Cardiac atrium fibroblast (primary cell): Measurements from ENCODE around the gene MPIG6B. TPM values are rescaled to one million over a fixed set of nuclear protein-coding genes. Genes with fewer than 3 reads are reported as not detected.

Source experiments
- total RNA-seq: library from RNA; depleted of rRNA; stranded (reverse); fragments of >200 nt; gene quantifications from 2 replicates; pipeline ENCODE4 v1.2.3, GENCODE V29; 2015

Gene MPIG6B
- not detected in 2 replicates for total RNA-seq

GRCh38 chr6:31723245-31723979 is at the start of gene MPIG6B:
TSS of gene MPIG6B (plus strand) at chr6:31723373. CDS start at chr6:31723384, 11 bp downstream.

DNA sequence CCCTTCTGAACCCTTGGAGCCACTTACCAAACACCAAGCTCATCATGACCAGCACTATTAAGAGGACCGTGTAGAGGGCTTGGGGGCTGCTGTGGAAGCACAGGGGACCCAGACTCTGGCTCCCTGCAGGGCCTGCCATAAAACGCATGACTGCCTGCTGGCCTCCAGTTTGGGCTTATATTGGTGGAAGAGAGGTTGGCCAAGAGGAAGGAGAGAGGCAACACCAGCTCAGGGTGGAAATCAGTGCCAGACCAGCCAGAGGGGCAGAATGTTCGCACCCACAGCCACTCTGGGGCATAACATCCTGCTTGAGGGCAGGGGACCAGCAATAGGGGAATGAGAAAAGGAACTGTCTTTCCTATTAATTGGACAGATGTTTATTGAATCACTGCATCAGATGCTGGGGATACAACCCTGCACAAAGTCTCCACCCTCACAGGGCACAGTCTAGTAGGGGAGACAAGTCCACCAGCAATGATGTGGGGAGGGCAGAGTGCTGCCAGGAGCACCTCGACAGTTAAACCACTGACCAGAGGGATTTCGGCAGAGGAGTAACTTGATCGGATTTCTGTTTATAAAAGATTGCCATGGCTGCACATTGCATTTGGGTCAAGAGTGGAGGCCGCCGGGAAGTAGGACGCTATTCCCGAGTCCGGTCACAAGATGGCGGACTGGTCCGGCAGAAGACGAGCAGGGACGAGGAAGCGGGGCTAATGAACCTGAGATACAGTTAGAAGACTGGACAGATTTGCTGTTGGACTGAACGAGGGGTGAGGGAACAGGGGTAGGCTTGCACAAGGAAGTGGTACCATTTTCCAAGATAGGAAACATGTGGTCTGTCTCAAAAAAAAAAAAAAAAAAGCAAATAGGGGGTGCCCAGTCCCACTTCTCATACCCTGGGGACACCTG is 42.7 kb upstream of the MPIG6B start, which contains the start of gene LY6G5C:
TSS of gene LY6G5C (minus strand) at position 842 of the 909 bp plus-strand sequence. CDS start at position 148, 694 bp downstream.

GRCh38 chr6:31702819-31703716 is 20.1 kb upstream of the MPIG6B start, which contains the start of gene ABHD16A:
TSS of gene ABHD16A (minus strand) at chr6:31703324. CDS start at chr6:31703281, 43 bp downstream.

GRCh38 chr6:31706599-31706998 is 16.6 kb upstream of the MPIG6B start, which contains the start of gene LY6G6F:
TSS of gene LY6G6F (plus strand) at chr6:31706866. CDS start at chr6:31706907, 41 bp downstream.

DNA sequence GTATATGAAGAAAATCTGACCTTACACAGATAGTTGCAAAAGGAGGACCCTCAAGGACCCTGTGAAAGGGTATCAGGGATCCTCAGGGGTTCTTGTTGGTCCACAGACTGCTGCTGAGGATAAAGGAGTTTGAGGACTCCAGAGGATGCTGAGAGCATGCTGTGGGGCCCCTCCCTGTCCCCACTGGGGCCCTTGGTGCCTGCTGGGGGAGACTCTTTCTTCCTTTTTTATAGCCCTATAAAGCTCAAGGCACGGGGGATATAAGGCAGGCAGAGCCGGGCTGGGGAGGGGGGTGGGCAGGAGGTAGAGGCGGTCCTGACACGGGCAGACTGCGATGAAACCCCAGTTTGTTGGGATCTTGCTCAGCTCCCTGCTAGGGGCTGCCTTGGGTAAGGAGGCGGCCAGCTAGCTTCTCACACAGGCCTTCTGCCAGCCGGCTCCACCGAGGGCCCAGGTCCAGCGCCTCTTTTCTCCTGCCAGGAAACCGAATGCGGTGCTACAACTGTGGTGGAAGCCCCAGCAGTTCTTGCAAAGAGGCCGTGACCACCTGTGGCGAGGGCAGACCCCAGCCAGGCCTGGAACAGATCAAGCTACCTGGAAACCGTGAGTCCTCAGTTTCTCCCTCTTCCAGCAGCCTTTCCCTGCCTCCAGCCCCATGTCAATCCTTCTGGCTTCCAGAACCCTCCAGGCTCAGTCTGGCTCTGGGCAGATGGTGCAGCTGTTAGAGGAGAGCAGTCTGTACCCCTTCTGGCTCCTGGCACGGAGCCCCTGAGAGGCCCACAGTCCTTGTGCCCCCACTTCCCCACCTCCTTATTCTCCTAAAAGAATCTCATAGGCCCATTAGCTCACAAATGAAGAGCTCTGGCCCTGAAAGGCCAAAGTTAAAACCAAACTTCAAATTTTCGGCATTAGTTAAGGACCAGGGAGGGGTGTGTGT is 7.9 kb upstream of the MPIG6B start, which contains the start of gene LY6G6D:
TSS of gene LY6G6D (plus strand) at position 327 of the 937 bp plus-strand sequence. CDS start at position 335, 8 bp downstream.

DNA sequence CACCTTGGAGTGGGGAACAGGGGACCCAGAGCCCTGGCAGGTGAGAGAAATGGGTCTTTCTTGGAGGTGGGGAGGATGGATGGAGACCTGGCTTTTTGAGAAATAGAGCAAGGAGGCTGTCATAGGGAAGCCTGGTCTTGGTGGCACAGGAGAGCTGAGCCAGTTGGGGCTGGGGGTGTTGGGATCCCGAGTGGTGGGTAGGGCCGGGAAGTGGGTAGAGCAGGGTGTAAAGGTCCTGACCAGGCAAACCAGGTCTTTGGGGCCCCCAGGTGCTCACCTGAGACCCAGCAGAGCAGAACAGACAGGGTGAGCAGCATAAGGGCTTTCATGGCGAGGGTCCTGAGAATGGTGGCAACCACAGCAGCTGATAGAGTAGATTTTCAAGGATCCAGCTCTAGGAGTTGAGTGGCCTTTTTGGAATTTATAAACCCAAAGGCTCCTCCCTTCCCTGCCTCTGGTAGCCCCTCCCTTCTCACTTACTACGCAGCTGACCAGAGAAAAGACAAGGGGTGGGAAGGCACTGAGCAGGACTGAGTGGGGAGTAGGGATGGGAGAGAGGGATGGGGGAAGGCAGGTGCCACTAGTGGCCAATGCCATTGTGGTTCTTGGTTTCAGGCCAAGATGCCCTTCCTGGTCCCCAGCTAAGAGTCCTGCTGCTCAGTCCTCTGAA is 1.7 kb upstream of the MPIG6B start, which contains the start of gene LY6G6C:
TSS of gene LY6G6C (minus strand) at position 396 of the 670 bp plus-strand sequence. CDS start at position 329, 67 bp downstream.

GRCh38 chr6:31728767-31729514 is 5.8 kb downstream of the MPIG6B start, which contains the start of gene DDAH2:
TSS of gene DDAH2 (minus strand) at chr6:31729299. CDS start at chr6:31729161, 138 bp downstream.

GRCh38 chr6:31736021-31736767 is 13.0 kb downstream of the MPIG6B start, which contains the start of gene CLIC1:
TSS of gene CLIC1 (minus strand) at chr6:31736530. CDS start at chr6:31736300, 230 bp downstream.

DNA sequence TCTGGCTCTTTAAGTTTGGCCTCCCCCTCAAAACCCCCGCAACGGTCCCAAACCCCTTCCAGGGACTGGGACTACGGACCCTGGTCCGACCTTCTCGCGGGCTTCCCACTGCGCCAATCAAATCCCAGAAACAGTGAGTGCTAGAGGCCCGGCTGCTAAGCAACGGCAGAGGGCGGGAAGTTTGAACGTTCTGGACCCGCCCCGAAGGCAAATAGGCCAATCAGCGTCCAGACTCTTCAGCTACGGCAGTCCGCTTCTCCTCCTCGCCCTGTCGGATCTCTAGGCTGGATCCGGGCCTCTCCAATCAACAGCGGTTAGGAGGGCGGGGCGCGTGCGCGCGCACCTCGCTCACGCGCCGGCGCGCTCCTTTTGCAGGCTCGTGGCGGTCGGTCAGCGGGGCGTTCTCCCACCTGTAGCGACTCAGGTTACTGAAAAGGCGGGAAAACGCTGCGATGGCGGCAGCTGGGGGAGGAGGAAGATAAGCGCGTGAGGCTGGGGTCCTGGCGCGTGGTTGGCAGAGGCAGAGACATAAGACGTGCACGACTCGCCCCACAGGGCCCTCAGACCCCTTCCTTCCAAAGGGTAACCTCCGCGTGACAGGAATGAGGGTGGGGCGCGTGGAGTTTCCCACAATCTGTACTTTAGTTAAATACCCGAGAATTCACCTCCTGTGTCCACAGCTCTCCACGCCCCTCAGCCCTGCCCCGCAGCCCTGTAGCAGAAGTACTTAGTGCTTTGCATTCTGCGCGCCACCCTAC is 16.6 kb downstream of the MPIG6B start, which contains the start of gene MSH5:
TSS of gene MSH5 (plus strand) at position 367 of the 758 bp plus-strand sequence. CDS start 462 bp downstream, outside the sequence.

DNA sequence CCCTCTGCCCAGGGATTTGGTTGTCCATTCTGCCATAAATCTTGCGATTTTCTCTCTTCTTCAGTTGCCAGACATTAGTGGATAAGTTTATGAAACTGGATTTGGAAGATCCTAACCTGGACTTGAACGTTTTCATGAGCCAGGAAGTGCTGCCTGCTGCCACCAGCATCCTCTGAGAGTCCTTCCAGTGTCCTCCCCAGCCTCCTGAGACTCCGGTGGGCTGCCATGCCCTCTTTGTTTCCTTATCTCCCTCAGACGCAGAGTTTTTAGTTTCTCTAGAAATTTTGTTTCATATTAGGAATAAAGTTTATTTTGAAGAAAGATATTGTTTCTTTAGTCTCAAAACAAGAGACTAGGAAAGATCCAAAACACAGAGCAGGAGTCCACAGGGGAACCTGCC is 39.2 kb downstream of the MPIG6B start, which contains the start of gene SAPCD1:
TSS of gene SAPCD1 (plus strand) at position 301 of the 400 bp plus-strand sequence. CDS start 399 bp downstream, outside the sequence.

Other genes with a start within 250 kb of the MPIG6B start
- gene MICB, start 225.2 kb upstream of the MPIG6B start, total RNA-seq = 7.2 and 7.9 TPM in 2 replicates
- not detected in 2 replicates for gene MCCD1, start 194.4 kb upstream of the MPIG6B start, total RNA-seq
- 272 and 278 TPM in 2 replicates for gene DDX39B, start 181.4 kb upstream of the MPIG6B start, total RNA-seq
- gene ATP6V1G2, start 176.8 kb upstream of the MPIG6B start, total RNA-seq = 1.3 TPM in 2 replicates
- gene NFKBIL1, start 175.8 kb upstream of the MPIG6B start, total RNA-seq = 16.5 and 24.9 TPM in 2 replicates
- not detected in 2 replicates for gene LTA, start 151.1 kb upstream of the MPIG6B start, total RNA-seq
- gene TNF, start 147.8 kb upstream of the MPIG6B start, total RNA-seq = 0.16 and 0.54 TPM in 2 replicates
- not detected in 2 replicates for gene LTB, start 140.9 kb upstream of the MPIG6B start, total RNA-seq
- gene LST1, start 137.1 kb upstream of the MPIG6B start, total RNA-seq = 1.8 TPM in 1 of 2 replicates, not detected in the other
- gene NCR3, start 130.4 kb upstream of the MPIG6B start, total RNA-seq = not detected in 2 replicates
- not detected in 2 replicates for gene AIF1, start 108.1 kb upstream of the MPIG6B start, total RNA-seq
- gene PRRC2A, start 102.7 kb upstream of the MPIG6B start, total RNA-seq = 59.4 and 74.7 TPM in 2 replicates
- gene BAG6, start 70.7 kb upstream of the MPIG6B start, total RNA-seq = 200 and 228 TPM in 2 replicates
- gene APOM, start 67.5 kb upstream of the MPIG6B start, total RNA-seq = 7.6 TPM in 1 of 2 replicates, not detected in the other
- 15.3 and 19.9 TPM in 2 replicates for gene C6orf47, start 62.6 kb upstream of the MPIG6B start, total RNA-seq
- gene GPANK1, start 58.4 kb upstream of the MPIG6B start, total RNA-seq = 23.2 and 28.5 TPM in 2 replicates
- gene CSNK2B, start 57.3 kb upstream of the MPIG6B start, total RNA-seq = 218 and 219 TPM in 2 replicates
- gene LY6G5B, start 53.4 kb upstream of the MPIG6B start, total RNA-seq = 1.1 and 1.5 TPM in 2 replicates
- gene LY6G5C, start 42.3 kb upstream of the MPIG6B start, total RNA-seq = not detected in 2 replicates
- 28.3 and 28.8 TPM in 2 replicates for gene ABHD16A, start 20.0 kb upstream of the MPIG6B start, total RNA-seq
- not detected in 2 replicates for gene LY6G6F, start 16.5 kb upstream of the MPIG6B start, total RNA-seq
- gene LY6G6D, start 8.0 kb upstream of the MPIG6B start, total RNA-seq = not detected in 2 replicates
- gene LY6G6C, start 1.6 kb upstream of the MPIG6B start, total RNA-seq = not detected in 2 replicates
- 32.1 and 53.8 TPM in 2 replicates for gene DDAH2, start 5.9 kb downstream of the MPIG6B start, total RNA-seq
- gene CLIC1, start 13.2 kb downstream of the MPIG6B start, total RNA-seq = 478 and 525 TPM in 2 replicates
- gene MSH5, start 16.6 kb downstream of the MPIG6B start, total RNA-seq = 2.1 and 4.3 TPM in 2 replicates
- gene SAPCD1, start 39.3 kb downstream of the MPIG6B start, total RNA-seq = 0.54 TPM in 1 of 2 replicates, not detected in the other
- gene VWA7, start 54.0 kb downstream of the MPIG6B start, total RNA-seq = under 0.01 TPM in 1 of 2 replicates, not detected in the other
- gene VARS1, start 72.4 kb downstream of the MPIG6B start, total RNA-seq = 40.1 and 59.8 TPM in 2 replicates
- gene LSM2, start 83.6 kb downstream of the MPIG6B start, total RNA-seq = 20.9 and 37.3 TPM in 2 replicates
- 0.49 TPM in 1 of 2 replicates, not detected in the other for gene HSPA1L, start 91.9 kb downstream of the MPIG6B start, total RNA-seq
- gene HSPA1A, start 92.2 kb downstream of the MPIG6B start, total RNA-seq = 59.8 and 77.6 TPM in 2 replicates
- gene HSPA1B, start 104.4 kb downstream of the MPIG6B start, total RNA-seq = 61.4 and 72.9 TPM in 2 replicates
- 37.5 and 55.9 TPM in 2 replicates for gene NEU1, start 139.4 kb downstream of the MPIG6B start, total RNA-seq
- gene SLC44A4, start 155.6 kb downstream of the MPIG6B start, total RNA-seq = not detected in 2 replicates
- 26.0 and 35.0 TPM in 2 replicates for gene EHMT2, start 174.3 kb downstream of the MPIG6B start, total RNA-seq
- gene ZBTB12, start 178.7 kb downstream of the MPIG6B start, total RNA-seq = 1.8 and 2.1 TPM in 2 replicates
- gene C2, start 204.3 kb downstream of the MPIG6B start, total RNA-seq = 0.97 and 2.2 TPM in 2 replicates
- 12.6 and 103 TPM in 2 replicates for gene CFB, start 222.7 kb downstream of the MPIG6B start, total RNA-seq
- 80.2 and 82.0 TPM in 2 replicates for gene NELFE, start 235.6 kb downstream of the MPIG6B start, total RNA-seq
- gene SKIC2, start 235.8 kb downstream of the MPIG6B start, total RNA-seq = 28.0 and 44.9 TPM in 2 replicates
- gene DXO, start 248.8 kb downstream of the MPIG6B start, total RNA-seq = 18.6 and 25.5 TPM in 2 replicates